Cardiac fibroblast (primary cell): ENCODE measurements around the gene TOMM70.
A peak's percentile ranks its signal among the peaks of the same experiment; 100 is the strongest.

Experiments used
- DNase-seq, 2 donors: peaks; one replicate each; pipeline versions ENCODE4 v3.0.0 to v3.0.0-alpha.2; 2010; ENCODE audit warnings: low read depth in 2 of 2
- H3K4me3 ChIP-seq, 2 donors: replicated peaks in 1 of 2; 1 replicate in 1 of 2; 2 replicates in 1 of 2; pipeline ENCODE4 v1.5.1; 2011; ENCODE audit warnings: low read depth in 2 of 2, low read length in 2 of 2, mild to moderate bottlenecking in 2 of 2, moderate library complexity in 1 of 2
- TF ChIP-seq, protein P1 (sequence below): IDR thresholded peaks from one replicate; pipeline ENCODE4 v1.5.1; 2011; ENCODE audit warnings: low read depth, mild to moderate bottlenecking, low read length, inconsistent platforms

Gene TOMM70

DNA sequence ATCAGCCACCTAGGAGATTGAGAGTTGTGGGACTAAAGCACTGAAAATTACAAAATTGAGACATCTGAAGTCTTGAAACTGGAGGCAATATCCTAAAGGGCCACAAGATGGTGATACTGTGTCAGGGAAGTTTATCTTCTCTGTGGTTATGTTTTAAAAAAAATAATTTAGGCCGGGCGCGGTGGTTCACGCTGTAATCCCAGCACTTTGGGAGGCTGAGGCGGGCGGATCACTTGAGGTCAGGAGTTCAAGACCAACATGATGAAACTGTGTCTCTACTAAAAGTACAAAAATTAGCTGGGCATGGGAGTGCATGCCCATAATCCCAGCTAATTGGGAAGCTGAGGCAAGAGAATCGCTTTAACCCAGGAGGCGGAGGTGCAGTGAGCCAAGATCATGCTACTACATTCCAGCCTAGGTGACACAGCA, 84.2 kb downstream of the TOMM70 start:
- TF ChIP-seq, protein P1, sequence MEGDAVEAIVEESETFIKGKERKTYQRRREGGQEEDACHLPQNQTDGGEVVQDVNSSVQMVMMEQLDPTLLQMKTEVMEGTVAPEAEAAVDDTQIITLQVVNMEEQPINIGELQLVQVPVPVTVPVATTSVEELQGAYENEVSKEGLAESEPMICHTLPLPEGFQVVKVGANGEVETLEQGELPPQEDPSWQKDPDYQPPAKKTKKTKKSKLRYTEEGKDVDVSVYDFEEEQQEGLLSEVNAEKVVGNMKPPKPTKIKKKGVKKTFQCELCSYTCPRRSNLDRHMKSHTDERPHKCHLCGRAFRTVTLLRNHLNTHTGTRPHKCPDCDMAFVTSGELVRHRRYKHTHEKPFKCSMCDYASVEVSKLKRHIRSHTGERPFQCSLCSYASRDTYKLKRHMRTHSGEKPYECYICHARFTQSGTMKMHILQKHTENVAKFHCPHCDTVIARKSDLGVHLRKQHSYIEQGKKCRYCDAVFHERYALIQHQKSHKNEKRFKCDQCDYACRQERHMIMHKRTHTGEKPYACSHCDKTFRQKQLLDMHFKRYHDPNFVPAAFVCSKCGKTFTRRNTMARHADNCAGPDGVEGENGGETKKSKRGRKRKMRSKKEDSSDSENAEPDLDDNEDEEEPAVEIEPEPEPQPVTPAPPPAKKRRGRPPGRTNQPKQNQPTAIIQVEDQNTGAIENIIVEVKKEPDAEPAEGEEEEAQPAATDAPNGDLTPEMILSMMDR = peak; percentile 64
- no peak overlapping the region for H3K4me3 ChIP-seq
- peak; percentile 80 to 85 for DNase-seq
